Neural cell (in vitro differentiated cells): ENCODE measurements around the gene MGAT5. TPM values are rescaled to one million over a fixed set of nuclear protein-coding genes. Genes with fewer than 3 reads are reported as not detected.

Source experiments
- H2AFZ ChIP-seq: fragments of 200-600, 300-800 bp; sonication (generic), shearing (Covaris generic); 2 replicates; pipeline ENCODE4 v1.6.0; 2014; ENCODE audit warnings: low read depth, mild to moderate bottlenecking, antibody characterized with exemption, low read length, moderate library complexity
- H3F3A ChIP-seq: fragments of 200-600 bp; shearing (Covaris generic); 2 replicates; pipeline ENCODE4 v1.6.1; 2016; ENCODE audit warnings: mild to moderate bottlenecking, moderate library complexity, mixed read lengths, antibody characterized with exemption, low read length; ENCODE audit not compliant: insufficient read depth, poor library complexity, severe bottlenecking
- H3K27ac ChIP-seq: fragments of 200-600, 300-800 bp; sonication (generic), shearing (Covaris generic); 2 replicates; pipeline ENCODE4 v1.5.1; 2014; ENCODE audit warnings: mild to moderate bottlenecking, low read length, moderate library complexity
- H3K27me3 ChIP-seq: fragments of 300-800, 200-600 bp; sonication (generic), shearing (Covaris generic); 2 replicates; pipeline ENCODE4 v1.6.0; 2014; ENCODE audit warnings: mild to moderate bottlenecking, low read depth, low read length, moderate library complexity; ENCODE audit not compliant: insufficient read depth
- H3K36me3 ChIP-seq: fragments of 300-800, 200-600 bp; sonication (generic), shearing (Covaris generic); 2 replicates; pipeline ENCODE4 v1.5.1; 2014; ENCODE audit warnings: mild to moderate bottlenecking, antibody characterized with exemption, low read length, moderate library complexity; ENCODE audit not compliant: insufficient read depth
- H3K4me2 ChIP-seq: fragments of 300-800, 200-600 bp; sonication (generic), shearing (Covaris generic); 2 replicates; pipeline ENCODE4 v1.6.0; 2014; ENCODE audit warnings: mild to moderate bottlenecking, low read length
- H3K4me3 ChIP-seq: fragments of 300-800, 200-600 bp; sonication (generic), shearing (Covaris generic); 2 replicates; pipeline ENCODE4 v1.5.1; 2014; ENCODE audit warnings: mild to moderate bottlenecking, low read length, moderate library complexity
- H3K79me2 ChIP-seq: fragments of 200-600 bp; shearing (Covaris generic); replicated peaks from 2 replicates; pipeline ENCODE4 v1.6.0; 2014; ENCODE audit warnings: mild to moderate bottlenecking, low read length, moderate library complexity; ENCODE audit not compliant: insufficient read depth
- H3K9ac ChIP-seq: fragments of 300-800, 200-600 bp; sonication (generic), shearing (Covaris generic); 2 replicates; pipeline ENCODE4 v1.6.1; 2016; ENCODE audit warnings: mild to moderate bottlenecking, low read length, mixed read lengths
- H3K9me2 ChIP-seq: fragments of 200-600 bp; shearing (Covaris generic); 2 replicates; pipeline ENCODE4 v1.6.1; 2016; ENCODE audit warnings: mild to moderate bottlenecking, low read length, mixed read lengths; ENCODE audit not compliant: insufficient read depth
- H3K9me3 ChIP-seq: fragments of 200-600, 300-800 bp; sonication (generic), shearing (Covaris generic); 2 replicates; pipeline ENCODE4 v1.6.1; 2016; ENCODE audit warnings: mild to moderate bottlenecking, mixed run types, low read length, moderate library complexity, mixed read lengths
- H4K20me1 ChIP-seq: fragments of 200-600 bp; shearing (Covaris generic); 2 replicates; pipeline ENCODE4 v1.6.1; 2016; ENCODE audit warnings: mild to moderate bottlenecking, mixed run types; ENCODE audit not compliant: insufficient read depth
- EP300 ChIP-seq: fragments of 450-650 bp; conservative IDR thresholded peaks from 2 replicates; pipeline ENCODE4 v1.6.1; 2014; ENCODE audit warnings: antibody characterized with exemption, mild to moderate bottlenecking, moderate library complexity; ENCODE audit not compliant: poor library complexity, severe bottlenecking
- EZH2 ChIP-seq: fragments of 200-600, 300-800 bp; shearing (Covaris generic), sonication (generic); IDR thresholded peaks from 2 replicates; pipeline ENCODE4 v1.6.1; 2014; ENCODE audit warnings: antibody characterized with exemption, low read length, borderline replicate concordance, mild to moderate bottlenecking; ENCODE audit not compliant: insufficient read depth, poor library complexity, severe bottlenecking
- MXI1 ChIP-seq: fragments of 450-650 bp; conservative IDR thresholded peaks from 2 replicates; pipeline ENCODE4 v1.6.1; 2014; ENCODE audit warnings: antibody characterized with exemption, mild to moderate bottlenecking; ENCODE audit not compliant: poor library complexity, severe bottlenecking
- POLR2AphosphoS5 ChIP-seq: IDR thresholded peaks from 2 replicates; pipeline ENCODE4 v1.6.1; 2012
- RAD21 ChIP-seq: fragments of 450-650 bp; conservative IDR thresholded peaks from 2 replicates; pipeline ENCODE4 v1.6.1; 2014; ENCODE audit warnings: antibody characterized with exemption, mild to moderate bottlenecking, moderate library complexity
- SMC3 ChIP-seq: fragments of 450-650 bp; conservative IDR thresholded peaks from 2 replicates; pipeline ENCODE4 v1.6.1; 2014; ENCODE audit warnings: antibody characterized with exemption, mild to moderate bottlenecking, moderate library complexity; ENCODE audit not compliant: poor library complexity
- TAF1 ChIP-seq: IDR thresholded peaks from 2 replicates; pipeline ENCODE4 v1.6.1; 2012; ENCODE audit warnings: low read depth
- polyA plus RNA-seq: library from polyadenylated mRNA; depleted of rRNA; stranded (reverse); fragments of >200 nt; gene quantifications from 2 replicates; pipeline ENCODE4 v1.2.3, GENCODE V29; 2014
- TF ChIP-seq, protein P1 (sequence below): fragments of 450-650 bp; IDR thresholded peaks from 2 replicates; pipeline ENCODE4 v1.5.1; 2014; ENCODE audit warnings: antibody characterized with exemption, mild to moderate bottlenecking, moderate library complexity; ENCODE audit not compliant: poor library complexity, severe bottlenecking
- TF ChIP-seq, protein P2 (sequence below): IDR thresholded peaks from 2 replicates; pipeline ENCODE4 v1.6.1; 2012; ENCODE audit warnings: borderline replicate concordance

Gene MGAT5
- polyA plus RNA-seq, 1 donor from 2014 or later, result 40.9 TPM

GRCh38 chr2:134425724-134426496 is 172.0 kb downstream of the MGAT5 start:
- Histone ChIP-seq H3K9me2 (no peaks in the 10 kb centered on the region), H3K4me2 (no peak overlapping the region), H3K9me3 (no peaks in the 10 kb centered on the region), H3F3A (no peaks in the 10 kb centered on the region), H3K4me3 (no peak overlapping the region), H3K27ac (no peak overlapping the region), H3K9ac (no peak overlapping the region), H3K79me2 (no peaks in the 10 kb centered on the region), H4K20me1 (no peaks in the 10 kb centered on the region), H2AFZ (no peak overlapping the region), H3K27me3 (no peaks in the 10 kb centered on the region), H3K36me3 (no peaks in the 10 kb centered on the region)
- TF ChIP-seq, protein P1, sequence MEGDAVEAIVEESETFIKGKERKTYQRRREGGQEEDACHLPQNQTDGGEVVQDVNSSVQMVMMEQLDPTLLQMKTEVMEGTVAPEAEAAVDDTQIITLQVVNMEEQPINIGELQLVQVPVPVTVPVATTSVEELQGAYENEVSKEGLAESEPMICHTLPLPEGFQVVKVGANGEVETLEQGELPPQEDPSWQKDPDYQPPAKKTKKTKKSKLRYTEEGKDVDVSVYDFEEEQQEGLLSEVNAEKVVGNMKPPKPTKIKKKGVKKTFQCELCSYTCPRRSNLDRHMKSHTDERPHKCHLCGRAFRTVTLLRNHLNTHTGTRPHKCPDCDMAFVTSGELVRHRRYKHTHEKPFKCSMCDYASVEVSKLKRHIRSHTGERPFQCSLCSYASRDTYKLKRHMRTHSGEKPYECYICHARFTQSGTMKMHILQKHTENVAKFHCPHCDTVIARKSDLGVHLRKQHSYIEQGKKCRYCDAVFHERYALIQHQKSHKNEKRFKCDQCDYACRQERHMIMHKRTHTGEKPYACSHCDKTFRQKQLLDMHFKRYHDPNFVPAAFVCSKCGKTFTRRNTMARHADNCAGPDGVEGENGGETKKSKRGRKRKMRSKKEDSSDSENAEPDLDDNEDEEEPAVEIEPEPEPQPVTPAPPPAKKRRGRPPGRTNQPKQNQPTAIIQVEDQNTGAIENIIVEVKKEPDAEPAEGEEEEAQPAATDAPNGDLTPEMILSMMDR, result no peak
- no peak for TF ChIP-seq EZH2
- TF ChIP-seq POLR2AphosphoS5, result no peak
- TF ChIP-seq TAF1, result no peak
- TF ChIP-seq, protein P2, sequence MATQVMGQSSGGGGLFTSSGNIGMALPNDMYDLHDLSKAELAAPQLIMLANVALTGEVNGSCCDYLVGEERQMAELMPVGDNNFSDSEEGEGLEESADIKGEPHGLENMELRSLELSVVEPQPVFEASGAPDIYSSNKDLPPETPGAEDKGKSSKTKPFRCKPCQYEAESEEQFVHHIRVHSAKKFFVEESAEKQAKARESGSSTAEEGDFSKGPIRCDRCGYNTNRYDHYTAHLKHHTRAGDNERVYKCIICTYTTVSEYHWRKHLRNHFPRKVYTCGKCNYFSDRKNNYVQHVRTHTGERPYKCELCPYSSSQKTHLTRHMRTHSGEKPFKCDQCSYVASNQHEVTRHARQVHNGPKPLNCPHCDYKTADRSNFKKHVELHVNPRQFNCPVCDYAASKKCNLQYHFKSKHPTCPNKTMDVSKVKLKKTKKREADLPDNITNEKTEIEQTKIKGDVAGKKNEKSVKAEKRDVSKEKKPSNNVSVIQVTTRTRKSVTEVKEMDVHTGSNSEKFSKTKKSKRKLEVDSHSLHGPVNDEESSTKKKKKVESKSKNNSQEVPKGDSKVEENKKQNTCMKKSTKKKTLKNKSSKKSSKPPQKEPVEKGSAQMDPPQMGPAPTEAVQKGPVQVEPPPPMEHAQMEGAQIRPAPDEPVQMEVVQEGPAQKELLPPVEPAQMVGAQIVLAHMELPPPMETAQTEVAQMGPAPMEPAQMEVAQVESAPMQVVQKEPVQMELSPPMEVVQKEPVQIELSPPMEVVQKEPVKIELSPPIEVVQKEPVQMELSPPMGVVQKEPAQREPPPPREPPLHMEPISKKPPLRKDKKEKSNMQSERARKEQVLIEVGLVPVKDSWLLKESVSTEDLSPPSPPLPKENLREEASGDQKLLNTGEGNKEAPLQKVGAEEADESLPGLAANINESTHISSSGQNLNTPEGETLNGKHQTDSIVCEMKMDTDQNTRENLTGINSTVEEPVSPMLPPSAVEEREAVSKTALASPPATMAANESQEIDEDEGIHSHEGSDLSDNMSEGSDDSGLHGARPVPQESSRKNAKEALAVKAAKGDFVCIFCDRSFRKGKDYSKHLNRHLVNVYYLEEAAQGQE, result no peak
- TF ChIP-seq SMC3, result no peak
- TF ChIP-seq MXI1, result no peak
- no peak for TF ChIP-seq RAD21
- TF ChIP-seq EP300, result no peak

- H3K9ac ChIP-seq, result no peak overlapping the region
- H3K36me3 ChIP-seq, result no peaks in the 10 kb centered on the region
- TF ChIP-seq EP300 (no peak), SMC3 (no peak), EZH2 (no peak), MXI1 (no peak), TAF1 (no peak), RAD21 (no peak), POLR2AphosphoS5 (no peak)
- TF ChIP-seq, protein P1, result no peak
- TF ChIP-seq, protein P2, result no peak
- H3K4me2 ChIP-seq, result no peak overlapping the region
- no peaks in the 10 kb centered on the region for H3K79me2 ChIP-seq
- H3K9me3 ChIP-seq, result no peaks in the 10 kb centered on the region
- no peaks in the 10 kb centered on the region for H4K20me1 ChIP-seq
- no peak overlapping the region for H3K27ac ChIP-seq
- H3K9me2 ChIP-seq, result no peaks in the 10 kb centered on the region
- no peak overlapping the region for H3K4me3 ChIP-seq
- no peaks in the 10 kb centered on the region for H3F3A ChIP-seq
- H2AFZ ChIP-seq, result no peak overlapping the region
- no peaks in the 10 kb centered on the region for H3K27me3 ChIP-seq
Measured at GRCh38 chr2:134426721-134427120, 172.8 kb downstream of the MGAT5 start.
